HG02571 (cell line): Measurements from ENCODE around the gene TCFL5.

Experiments used
- ATAC-seq: cut with Tn5 transposase; IDR thresholded peaks from one replicate; pipeline ENCODE4 v1.9.1; 2021; ENCODE audit warnings: mild to moderate bottlenecking, moderate library complexity; ENCODE audit not compliant: unreplicated experiment

The TCFL5 gene

GRCh38 chr20:62861726-62862336 lies at the start of gene TCFL5:
Gene TCFL5 (minus strand): TSS chr20:62861822. CDS start chr20:62861670, 152 bp downstream.
- peak; percentile 63 for ATAC-seq

DNA sequence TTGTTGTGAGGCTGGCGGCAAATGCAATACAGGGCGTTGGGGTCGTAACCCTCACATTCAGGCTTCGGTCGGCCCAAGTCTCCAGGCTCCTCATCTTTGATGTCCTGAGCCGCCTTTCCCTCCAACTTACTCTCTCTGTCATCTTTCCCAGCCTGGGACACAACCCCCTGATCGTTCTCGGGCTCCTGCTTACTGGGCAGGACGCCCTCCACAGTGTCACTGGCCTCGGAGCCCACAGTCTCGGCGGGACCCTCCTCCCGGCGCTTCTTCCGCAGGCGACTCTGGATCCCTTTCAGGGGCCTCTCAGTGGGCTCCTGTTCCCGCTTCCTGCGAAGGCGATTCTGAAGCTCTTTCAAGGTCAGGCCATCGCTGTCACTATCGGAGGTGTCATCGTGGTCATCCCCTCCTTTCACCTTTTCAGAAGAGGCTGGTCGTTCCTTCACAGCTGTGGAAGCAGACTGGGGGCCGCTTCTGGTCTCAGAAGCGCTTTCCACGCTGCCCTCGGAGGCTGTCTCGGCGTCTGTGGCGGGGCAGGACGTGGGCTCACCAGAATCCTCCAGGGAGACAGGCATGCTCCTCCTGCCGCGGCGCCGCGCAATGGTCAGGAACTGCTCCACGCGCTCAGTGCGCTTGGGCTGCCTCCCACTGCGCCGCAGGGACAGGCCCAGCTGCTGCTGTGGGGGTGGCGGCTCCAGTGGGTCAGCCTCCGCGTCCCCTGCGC lies 49.3 kb upstream of the TCFL5 start:
- no peak for ATAC-seq

- no peak for ATAC-seq
These were observed 48.7 kb upstream of the TCFL5 start for GRCh38 chr20:62910217-62910766.

DNA sequence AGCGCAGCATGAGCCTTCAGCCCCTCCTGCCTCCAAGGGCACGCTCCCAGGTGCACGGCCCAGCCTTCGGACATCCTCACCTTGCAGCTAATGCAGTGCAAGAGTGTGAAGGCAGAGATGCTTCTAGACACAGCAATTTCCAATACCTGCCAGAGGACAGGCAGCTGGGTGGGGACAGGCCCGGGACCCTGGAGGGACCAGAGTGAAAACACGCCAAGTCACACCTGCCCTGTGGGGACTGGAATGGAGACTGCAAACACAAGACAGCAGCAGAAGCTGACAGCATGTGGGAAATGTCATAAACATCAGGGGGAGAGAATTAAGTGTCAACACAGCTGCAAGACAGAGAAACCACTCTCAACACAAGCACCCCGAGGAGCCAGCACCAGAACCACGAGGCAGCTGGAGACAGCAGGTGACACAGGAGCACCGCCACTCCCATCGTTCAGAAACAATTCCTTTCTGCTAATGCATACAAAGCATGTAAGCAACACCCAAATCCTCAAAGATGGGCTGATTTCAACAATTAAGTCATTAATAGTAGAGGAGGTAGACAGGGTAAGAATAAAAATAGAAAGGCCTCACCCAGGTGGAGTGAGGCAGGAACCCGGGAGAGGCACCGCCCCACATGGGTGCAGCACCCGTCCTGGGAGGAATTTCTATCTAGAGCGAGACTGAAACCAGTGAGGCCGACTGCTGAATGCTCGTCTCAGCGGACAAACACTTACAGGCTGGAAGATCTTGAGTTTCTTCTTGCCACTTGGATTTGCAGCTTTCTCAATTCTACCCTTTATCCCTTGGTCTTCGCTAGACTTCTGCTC lies 47.6 kb upstream of the TCFL5 start:
- ATAC-seq = no peak

GRCh38 chr20:62907384-62908317 lies 46.0 kb upstream of the TCFL5 start:
- no peak for ATAC-seq

DNA sequence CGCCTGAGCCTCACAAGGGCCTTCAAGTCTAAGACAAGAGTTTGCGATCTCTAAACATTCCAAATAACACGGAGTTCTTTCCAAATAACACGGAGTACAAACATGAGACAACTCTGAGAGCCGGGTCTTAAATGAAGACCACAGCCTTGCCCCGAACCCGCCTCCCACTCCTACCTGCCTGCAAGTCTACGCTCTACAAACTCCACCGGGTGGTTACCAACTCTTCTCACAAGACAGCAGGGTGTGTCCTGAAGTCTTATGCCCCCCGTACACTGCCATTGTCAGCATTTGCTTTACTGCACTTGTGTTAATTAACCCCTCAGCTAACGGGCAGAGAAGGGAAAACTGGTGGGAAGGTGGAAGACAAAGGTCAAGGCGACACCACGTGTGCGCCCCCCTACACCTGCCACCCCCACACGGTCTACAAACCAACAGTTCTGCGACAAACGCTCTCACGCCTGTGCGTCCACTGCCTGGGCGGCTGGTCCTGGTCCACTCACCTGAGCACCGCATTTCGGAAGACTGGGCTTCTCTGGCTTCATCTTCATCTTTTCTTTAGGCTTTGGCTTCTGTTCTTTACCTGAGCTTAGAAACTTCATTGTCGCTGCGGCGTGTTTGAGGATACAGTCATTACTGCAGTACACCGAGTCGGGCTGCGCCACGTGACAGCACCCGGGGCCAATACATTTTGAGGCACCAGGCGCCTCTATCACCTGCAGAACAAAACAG lies 45.2 kb upstream of the TCFL5 start:
- no peak for ATAC-seq

GRCh38 chr20:62906209-62906608 lies 44.6 kb upstream of the TCFL5 start:
- no peak for ATAC-seq

- ATAC-seq = no peak
These were observed 44.0 kb upstream of the TCFL5 start for GRCh38 chr20:62905536-62906117.

DNA sequence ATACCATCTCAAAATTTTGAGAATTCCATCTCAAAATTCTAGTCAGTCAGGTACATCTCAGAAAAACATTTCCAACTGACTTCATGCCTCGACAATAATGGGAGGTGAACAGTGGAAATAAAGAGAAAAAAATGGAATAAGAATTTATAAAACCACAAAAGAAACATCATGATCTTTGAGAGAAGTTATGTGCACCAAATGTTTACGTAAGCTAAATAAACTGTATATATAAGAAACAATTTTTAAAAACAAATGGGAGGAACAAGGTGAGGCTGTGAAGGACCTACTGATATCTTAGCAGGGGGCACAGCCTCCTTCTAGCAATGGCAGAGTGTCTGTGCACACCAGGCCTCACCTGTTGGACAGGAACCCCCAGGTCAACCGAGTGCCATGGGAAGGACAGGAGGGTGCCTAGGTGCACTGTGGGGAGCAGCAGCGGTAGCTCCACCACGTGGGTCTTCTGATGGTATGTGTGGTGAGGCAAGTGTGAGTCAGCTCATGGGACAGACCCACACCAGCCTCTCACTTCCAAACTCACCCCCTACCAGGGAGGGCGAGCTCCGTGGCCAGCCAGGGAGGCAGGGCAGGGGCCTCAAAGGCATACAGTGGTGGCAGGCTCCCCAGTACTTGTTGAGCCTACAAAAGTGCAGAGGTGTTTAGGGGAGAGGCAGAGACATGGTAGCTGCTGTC lies 41.4 kb upstream of the TCFL5 start:
- no peak for ATAC-seq

GRCh38 chr20:62901891-62902290 lies 40.3 kb upstream of the TCFL5 start:
- no peak for ATAC-seq

GRCh38 chr20:62900692-62901584 lies 39.3 kb upstream of the TCFL5 start:
- ATAC-seq = no peak

- ATAC-seq = no peak
These were observed 38.5 kb upstream of the TCFL5 start for GRCh38 chr20:62900052-62900691.

DNA sequence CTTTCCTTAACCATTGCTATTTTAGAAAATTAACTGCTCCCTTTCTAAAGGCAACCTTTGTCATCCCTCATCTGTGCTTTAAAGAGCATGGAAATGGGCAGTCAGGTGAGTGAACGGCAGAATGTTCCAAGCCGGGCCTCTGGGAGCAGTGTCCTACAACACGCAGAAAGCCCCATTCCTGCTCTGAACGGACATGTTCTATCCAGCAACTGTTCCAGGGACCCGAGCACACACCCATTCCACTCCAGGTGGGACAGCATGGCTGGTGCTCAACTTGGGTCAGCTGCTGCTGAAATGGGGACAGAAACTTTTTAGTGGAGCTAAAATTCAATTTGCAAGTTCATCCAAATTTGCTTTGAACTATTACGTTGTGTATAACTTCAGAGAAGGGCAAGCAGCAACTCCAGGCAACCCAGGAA lies 38.0 kb upstream of the TCFL5 start:
- ATAC-seq = no peak

DNA sequence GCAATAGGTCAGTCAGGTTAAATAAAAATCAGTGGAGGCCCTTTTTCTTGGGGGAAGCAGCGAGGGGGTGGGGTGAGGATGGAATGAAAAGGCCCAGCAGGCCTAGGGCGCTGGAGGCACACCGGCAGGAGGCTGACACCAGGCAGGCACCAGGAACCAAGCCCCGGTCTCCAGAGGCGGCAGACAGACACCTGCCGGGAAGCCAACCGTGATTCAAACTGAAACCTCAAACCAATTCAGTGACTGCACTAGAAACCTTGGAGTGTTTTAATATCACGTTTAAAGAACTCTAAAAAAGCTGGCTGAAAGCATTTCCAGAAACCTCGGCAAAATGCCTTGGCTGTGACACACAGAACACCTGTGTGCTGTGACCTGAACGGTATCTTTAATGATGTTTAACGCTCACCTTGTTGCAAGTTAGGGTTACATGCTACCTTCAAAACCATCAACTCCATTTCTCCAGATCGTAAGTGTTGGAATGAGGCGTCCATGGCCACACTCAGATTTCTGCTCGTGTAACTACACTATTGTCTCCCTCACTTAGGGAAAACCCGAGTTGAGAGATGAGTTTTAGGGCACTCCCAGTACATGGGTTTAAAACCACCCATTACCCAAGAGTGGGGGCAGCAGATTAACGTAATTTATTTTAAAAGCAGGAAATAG lies 37.5 kb upstream of the TCFL5 start:
- ATAC-seq = no peak

- no peak for ATAC-seq
These were observed 36.7 kb upstream of the TCFL5 start for GRCh38 chr20:62898093-62898964.

DNA sequence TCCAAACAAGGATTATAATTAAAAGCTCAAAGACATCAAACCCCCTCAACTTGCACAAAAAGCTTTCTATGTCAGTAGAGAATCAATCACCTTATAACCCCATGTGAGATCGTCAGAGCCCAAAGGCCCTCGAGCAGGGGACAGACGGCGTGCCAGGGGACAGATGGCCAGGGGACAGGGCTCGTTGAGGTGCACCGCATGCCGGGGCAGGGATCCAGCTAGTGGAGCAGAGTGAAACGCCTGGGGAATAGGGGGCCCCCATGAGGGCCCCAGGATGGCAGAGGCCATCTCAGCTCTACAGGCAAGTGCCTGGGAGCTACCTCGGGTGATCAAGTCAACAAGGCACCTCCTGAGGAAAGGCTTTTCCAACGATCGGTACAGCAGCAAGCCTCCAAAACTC lies 36.0 kb upstream of the TCFL5 start:
- ATAC-seq = no peak
